ENCODE data around the gene C1orf232. TPM values are rescaled to one million over a fixed set of nuclear protein-coding genes. Genes with fewer than 3 reads are reported as not detected.

C1orf232 gene
- polyA plus RNA-seq (ENCODE audit: insufficient read length), result not detected

GRCh38 chr1:26168410-26169197 is at the start of gene C1orf232:
Gene C1orf232, minus strand, starts transcription at chr1:26168963. Its CDS starts 464 bp downstream, at chr1:26168499.
- no peak for DNase-seq (ENCODE audit: low read depth)

DNA sequence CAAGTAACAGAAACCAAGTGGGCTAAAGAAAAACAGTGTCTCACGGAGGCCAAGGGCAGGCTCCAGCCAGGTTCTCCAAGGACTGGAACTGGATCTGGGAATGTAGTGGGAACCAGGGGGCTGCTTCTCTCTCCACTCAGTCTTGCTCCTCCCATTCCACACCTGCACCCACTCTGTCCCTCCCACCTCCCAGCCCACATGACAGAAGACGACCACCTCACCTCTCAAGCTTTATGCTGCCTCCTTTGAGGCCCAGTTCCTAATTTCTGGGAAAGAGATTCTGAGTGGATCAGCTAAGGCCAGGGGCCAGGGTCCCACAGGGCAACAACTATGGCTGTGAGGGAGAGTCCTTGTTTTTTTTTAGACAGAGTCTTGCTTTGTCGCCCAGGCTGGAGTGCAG is 46.5 kb upstream of the C1orf232 start:
- no peak for DNase-seq (ENCODE audit: low read depth)

DNA sequence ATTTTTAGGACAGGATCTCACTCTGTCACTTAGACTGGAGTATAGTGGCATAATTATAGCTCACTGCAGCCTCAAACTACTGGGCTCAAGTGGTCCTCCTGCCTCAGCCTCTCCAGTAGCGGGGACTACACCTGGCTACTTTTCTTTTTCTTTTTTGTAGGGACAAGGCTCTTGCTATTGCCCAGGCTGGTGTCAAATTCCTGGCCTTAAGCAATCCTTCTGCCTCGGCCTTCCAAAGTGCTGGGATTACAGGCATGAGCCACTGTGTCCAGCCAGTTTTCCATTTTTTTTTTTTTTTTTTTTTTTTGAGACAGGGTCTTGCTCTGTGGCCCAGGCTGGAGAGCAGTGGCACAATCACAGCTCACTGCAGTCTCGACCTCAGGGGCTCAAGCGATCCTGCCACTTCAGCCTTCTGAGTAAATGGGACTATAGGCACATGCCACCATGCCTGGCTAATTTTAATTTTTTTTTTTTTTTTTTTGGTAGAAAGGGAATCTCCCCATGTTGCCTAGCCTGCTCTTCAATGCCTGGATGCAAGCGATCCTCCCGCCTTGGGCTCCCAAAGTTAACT is 44.7 kb upstream of the C1orf232 start:
- DNase-seq (ENCODE audit: low read depth), result no peak

- DNase-seq (ENCODE audit: low read depth), result no peak
Observed at GRCh38 chr1:26212726-26213125, 44.0 kb upstream of the C1orf232 start.

- DNase-seq (ENCODE audit: low read depth), result no peak
Observed at GRCh38 chr1:26210147-26210870, 41.5 kb upstream of the C1orf232 start.

DNA sequence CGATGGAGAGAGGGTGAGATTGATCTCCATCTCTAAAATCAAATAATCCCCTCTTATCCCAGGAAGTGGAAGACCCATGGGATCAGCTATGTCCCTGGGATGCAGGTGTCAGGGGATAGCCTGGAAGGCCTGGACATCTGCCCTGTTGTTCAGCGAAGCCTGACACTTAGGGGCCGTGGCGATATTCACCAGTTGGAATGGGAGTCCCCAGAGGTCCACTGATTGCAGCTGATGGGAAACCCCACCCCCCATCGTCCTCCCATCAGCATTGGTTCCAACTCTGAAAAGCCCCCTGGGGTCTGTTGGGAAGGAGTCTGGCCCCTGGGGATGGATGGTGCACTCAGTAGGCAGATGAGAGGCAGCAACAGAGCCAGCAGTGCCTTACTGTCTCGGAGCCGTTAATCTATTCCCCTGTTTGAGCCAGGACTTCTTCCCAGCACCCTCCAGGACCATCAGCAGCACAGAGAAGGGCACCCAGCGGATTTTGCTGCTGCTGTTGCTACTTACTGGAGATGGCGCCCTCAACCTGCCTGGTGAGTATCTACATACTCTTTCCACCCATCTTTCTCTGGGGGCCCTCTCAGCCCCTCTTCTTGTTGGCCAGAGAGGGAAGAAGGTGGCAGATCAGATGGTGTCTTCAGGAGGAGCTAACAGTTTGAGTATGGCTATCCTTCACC is 35.0 kb upstream of the C1orf232 start:
- DNase-seq (ENCODE audit: low read depth), result no peak

GRCh38 chr1:26200413-26200812 is 31.6 kb upstream of the C1orf232 start:
- DNase-seq (ENCODE audit: low read depth), result no peak

GRCh38 chr1:26197813-26198212 is 29.1 kb upstream of the C1orf232 start:
- DNase-seq (ENCODE audit: low read depth), result no peak

DNA sequence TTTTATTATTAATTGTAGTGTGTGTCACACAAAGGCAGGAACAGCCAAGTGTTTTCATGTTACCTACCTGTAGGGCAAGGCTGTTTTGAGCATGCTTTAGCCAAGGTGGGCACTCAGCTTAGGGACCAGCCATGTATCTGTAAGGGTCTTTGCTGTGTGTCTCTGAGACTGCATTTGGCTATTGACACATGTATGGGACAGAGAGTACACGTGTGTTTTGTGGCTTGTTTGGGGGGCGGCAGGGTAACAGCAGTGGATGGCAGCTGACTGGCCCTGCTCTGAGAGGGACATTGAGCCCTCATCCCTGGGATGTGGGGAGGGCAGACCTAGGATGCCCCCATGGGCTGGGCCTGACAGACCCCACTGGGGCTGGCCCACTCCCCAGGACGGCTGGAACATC is 28.5 kb upstream of the C1orf232 start:
- DNase-seq (ENCODE audit: low read depth), result no peak

DNA sequence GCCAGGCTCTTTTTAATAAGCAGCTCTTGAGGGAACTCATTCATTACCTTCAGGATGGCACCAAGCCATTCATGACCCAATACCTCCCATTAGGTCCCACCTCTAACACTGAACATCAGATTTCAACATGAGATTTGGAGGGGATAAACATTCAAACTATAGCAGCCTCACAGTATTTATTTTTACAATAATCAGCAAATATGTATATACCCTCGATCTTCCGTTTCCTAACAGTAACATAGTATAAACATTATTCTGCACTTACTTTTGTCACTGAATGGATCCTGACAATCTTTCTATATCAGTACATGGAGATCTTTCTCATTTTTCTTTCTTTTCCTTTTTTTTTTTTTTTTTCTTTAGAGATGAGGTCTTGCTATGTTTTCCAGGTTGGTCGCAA is 27.0 kb upstream of the C1orf232 start:
- DNase-seq (ENCODE audit: low read depth), result no peak

DNA sequence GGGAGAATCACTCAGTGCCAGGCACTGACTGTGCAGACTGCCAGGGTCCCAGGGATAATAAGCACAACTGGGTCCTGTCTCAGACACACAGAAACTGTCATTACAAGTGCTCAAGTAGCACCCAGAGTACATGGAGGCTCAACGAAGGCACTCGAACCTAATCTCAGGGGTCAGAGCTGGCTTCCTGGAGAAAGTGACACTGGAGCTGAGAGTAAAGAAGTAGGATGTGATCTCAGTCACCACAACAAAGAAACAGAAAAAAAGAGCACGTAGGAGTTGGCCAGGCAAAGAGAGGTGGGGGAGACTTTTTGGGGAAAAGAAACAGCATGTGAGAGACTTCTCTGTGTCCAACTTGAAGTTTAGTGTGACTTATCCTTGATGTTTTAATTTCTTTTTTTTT is 23.0 kb upstream of the C1orf232 start:
- no peak for DNase-seq (ENCODE audit: low read depth)

DNA sequence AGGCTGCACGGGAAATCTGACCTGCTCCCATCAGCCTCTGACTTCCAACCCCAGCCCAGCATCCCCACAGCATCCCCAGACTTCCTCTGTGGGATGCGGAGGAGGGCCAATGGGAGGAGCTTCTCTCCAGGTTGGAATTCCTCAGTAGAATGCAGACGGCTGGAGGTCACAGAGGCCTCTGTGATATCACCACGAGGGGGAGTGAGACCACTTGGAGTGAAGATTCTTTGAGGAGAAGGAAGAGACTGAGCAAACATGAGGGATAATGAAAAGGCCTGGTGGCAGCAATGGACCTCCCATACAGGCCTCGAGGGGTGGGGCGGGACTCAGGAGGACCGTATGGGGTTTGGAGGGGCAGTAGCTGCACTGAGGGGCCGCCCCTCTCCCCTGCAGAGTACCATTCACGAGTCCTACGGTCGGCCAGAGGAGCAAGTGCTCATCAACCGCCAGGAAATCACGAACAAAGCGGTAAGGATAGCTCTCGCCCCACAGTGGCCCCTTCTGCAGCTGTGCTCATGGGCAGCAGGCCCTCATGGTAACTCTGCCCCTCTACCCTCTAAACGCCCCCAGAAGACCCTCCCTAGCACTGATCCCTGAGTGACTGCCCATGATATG is 21.7 kb upstream of the C1orf232 start, which contains the start of gene CATSPER4:
TSS of gene CATSPER4 (plus strand) at position 230 of the 615 bp plus-strand sequence. CDS start at position 256, 26 bp downstream.
- no peak for DNase-seq (ENCODE audit: low read depth)

GRCh38 chr1:26189751-26190275 is 21.1 kb upstream of the C1orf232 start:
- no peak for DNase-seq (ENCODE audit: low read depth)

DNA sequence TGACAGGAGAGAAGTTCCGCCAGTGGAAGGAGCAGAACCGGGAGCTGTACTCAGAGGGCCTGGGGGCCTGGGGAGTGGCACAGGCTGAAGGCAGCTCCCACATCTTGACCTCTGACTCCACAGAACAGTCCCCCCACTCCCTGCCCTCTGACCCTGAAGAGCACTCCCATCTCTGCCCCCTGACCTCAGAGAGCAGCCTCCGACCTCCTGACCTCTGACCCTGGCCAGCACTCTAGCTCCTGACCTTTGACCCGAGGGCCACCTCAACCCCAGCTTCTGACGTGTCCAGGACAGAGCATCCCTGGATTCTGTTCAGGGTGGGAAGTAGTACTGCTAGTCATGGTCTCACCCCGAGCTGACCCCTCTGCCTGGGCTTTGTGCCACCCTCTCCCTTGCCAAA is 20.6 kb upstream of the C1orf232 start:
- no peak for DNase-seq (ENCODE audit: low read depth)

GRCh38 chr1:26188477-26188876 is 19.7 kb upstream of the C1orf232 start:
- no peak for DNase-seq (ENCODE audit: low read depth)

- no peak for DNase-seq (ENCODE audit: low read depth)
Observed at GRCh38 chr1:26187882-26188281, 19.1 kb upstream of the C1orf232 start.

GRCh38 chr1:26184883-26185282 is 16.1 kb upstream of the C1orf232 start:
- DNase-seq (ENCODE audit: low read depth), result no peak

DNA sequence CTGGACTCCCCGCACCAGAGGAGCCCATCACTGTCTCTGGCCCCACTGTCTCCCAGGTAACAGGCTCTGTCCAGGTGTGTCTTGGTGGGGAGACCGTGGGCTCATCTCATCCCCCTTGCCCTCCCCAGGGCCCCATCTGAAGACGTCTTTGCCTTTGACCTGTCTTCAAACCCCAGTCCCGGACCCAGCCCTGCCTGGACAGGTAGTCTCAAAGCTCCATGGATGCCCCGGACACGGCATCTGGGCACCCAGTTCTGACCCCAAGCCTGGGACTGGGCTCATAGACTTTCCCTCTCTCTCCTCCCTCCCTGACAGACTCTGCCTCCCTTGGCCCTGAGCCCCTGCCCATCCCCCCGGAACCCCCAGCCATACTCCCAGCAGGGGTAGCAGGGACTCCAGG is 15.3 kb upstream of the C1orf232 start:
- DNase-seq (ENCODE audit: low read depth), result no peak

- no peak for DNase-seq (ENCODE audit: low read depth)
Observed at GRCh38 chr1:26182383-26182696, 13.6 kb upstream of the C1orf232 start.

- no peak for DNase-seq (ENCODE audit: low read depth)
Observed at GRCh38 chr1:26181586-26182382, 13.0 kb upstream of the C1orf232 start.

DNA sequence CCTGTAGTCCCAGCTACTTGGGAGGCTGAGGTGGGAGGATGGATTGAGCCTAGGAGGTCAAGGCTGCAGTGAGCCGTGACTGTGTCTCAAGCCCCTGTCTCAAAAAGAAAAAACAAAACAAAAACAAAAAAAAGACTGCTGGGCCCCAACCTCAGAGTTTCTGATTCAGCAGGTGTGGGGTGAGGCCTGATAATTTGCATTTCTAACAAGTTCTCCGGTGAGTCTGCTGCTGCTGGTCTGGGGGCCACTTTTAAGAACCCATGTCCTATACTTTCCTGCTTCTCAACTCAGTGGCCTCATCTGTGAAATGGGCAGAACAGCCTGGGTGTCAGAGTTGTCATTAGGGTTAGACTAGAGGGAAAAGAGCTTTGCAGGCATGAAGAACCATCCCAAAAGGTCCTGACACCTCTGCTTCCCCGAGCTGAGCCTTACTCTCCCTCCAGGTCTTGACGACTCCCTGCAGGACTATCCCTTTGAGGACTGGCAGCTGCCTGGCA is 11.3 kb upstream of the C1orf232 start:
- DNase-seq (ENCODE audit: low read depth), result no peak
